OCI-LY7 (cell line): ENCODE data around the gene KRTAP5-3.

Source experiments
- EZH2phosphoT487 ChIP-seq: fragments of 200-600 bp; sonication (generic); IDR thresholded peaks from 2 replicates; pipeline ENCODE4 v1.6.1; 2018; ENCODE audit warnings: low read depth, borderline replicate concordance, mild to moderate bottlenecking, mixed run types, antibody characterized with exemption, low read length, moderate library complexity, mixed read lengths
- TF ChIP-seq, protein P1 (sequence below): fragments of 200-600 bp; sonication (generic); conservative IDR thresholded peaks from 2 replicates; pipeline ENCODE4 v1.5.1; 2014; ENCODE audit warnings: mild to moderate bottlenecking, antibody characterized with exemption, low read length, moderate library complexity, mixed read lengths

DNA sequence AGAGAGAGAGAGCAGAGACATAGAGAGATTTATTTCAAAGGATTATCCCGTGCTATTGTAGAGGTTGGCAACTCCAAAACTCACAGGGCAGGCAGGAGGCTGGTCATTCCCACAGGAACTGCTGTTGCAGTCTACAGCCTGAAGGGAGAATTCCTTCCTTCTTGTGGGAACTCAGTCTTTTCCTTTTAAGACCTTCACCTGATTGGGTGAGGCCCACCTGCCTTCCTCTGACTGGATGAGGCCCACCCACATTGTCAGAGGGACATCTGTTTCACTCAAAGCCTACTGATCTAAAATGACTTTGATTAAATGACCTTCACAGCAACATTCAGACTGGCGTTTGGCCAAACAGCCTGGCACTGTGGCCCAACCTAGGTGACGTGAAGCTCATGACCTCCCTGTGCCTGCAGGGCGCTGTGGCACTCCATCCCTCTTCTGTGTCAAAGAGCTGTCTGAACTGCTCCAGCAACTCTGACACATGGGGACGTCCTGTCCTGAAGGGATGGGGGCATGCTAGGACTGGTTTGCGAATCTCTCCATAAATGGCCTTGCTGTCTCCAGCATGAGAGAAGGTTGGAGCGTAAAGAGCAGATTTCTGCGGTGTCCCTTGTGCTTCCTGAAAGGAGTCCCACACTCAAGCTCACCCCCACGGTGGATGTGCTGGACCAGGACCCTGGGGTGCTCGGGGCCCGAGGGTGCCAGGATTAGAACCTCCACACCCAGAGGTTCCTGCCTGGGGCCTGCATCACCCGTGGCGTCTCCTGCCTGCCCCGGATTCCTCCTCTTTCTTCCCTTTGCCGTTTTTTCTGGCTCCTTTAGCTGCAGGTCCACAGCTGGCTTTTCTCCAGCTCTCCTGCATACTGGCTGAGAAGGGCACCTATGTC, 42.0 kb upstream of the KRTAP5-3 start:
- TF ChIP-seq, protein P1, sequence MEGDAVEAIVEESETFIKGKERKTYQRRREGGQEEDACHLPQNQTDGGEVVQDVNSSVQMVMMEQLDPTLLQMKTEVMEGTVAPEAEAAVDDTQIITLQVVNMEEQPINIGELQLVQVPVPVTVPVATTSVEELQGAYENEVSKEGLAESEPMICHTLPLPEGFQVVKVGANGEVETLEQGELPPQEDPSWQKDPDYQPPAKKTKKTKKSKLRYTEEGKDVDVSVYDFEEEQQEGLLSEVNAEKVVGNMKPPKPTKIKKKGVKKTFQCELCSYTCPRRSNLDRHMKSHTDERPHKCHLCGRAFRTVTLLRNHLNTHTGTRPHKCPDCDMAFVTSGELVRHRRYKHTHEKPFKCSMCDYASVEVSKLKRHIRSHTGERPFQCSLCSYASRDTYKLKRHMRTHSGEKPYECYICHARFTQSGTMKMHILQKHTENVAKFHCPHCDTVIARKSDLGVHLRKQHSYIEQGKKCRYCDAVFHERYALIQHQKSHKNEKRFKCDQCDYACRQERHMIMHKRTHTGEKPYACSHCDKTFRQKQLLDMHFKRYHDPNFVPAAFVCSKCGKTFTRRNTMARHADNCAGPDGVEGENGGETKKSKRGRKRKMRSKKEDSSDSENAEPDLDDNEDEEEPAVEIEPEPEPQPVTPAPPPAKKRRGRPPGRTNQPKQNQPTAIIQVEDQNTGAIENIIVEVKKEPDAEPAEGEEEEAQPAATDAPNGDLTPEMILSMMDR, result no peak
- TF ChIP-seq EZH2phosphoT487, result no peak
